ENCODE data around the gene IFITM5.
"Not testable (repeated sequence)": the region's sequence is repeated elsewhere in the genome, so short reads cannot be mapped to it uniquely, and the experiment has no call there.

The IFITM5 gene

GRCh38 chr11:293852-294661 lies 5.3 kb downstream of the IFITM5 start:
- no peak for DNase-seq

- no peak for DNase-seq
Observed at GRCh38 chr11:293271-293851, 6.0 kb downstream of the IFITM5 start.

DNA sequence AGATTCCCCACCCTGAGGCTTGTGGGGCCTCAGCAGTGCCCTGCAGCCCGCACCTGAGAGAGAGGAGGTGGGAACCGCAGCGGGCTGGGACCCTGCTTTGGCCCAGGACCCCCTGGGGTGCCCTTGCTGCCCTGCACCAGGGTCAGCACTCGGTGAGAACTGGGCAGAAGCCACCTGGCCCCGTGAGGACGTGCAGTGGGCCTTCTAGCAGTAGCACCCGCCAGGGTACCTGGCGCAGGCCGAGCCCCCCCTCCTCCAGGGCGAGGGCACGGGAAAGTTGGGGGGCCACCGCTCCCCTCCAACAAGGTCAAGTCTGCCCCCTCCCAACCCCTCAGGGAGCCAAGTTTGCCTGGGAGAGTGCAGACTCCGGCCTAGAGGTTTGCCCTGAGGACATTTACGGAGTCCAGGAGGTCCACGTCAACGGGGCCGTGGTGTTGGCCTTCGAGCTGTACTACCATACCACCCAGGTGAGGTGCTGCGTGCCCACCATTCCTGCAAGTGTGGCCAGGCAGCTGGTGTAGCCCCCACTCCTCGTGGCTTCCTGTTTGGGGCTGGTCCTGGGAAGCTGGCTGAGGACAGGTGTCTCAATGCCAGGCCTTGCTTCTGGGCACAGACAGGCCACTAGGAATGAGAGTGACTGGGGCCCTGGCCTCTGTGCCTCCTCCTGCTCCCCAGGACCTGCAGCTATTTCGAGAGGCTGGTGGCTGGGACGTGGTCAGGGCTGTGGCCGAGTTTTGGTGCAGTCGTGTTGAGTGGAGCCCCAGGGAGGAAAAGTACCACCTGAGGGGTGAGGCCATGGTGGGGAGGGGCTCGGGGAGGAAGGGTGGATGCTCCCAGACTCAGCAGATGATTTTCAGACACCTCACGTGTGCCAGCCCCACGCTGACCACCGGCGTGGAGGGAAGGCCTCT lies 6.9 kb downstream of the IFITM5 start:
- DNase-seq = no peak

DNA sequence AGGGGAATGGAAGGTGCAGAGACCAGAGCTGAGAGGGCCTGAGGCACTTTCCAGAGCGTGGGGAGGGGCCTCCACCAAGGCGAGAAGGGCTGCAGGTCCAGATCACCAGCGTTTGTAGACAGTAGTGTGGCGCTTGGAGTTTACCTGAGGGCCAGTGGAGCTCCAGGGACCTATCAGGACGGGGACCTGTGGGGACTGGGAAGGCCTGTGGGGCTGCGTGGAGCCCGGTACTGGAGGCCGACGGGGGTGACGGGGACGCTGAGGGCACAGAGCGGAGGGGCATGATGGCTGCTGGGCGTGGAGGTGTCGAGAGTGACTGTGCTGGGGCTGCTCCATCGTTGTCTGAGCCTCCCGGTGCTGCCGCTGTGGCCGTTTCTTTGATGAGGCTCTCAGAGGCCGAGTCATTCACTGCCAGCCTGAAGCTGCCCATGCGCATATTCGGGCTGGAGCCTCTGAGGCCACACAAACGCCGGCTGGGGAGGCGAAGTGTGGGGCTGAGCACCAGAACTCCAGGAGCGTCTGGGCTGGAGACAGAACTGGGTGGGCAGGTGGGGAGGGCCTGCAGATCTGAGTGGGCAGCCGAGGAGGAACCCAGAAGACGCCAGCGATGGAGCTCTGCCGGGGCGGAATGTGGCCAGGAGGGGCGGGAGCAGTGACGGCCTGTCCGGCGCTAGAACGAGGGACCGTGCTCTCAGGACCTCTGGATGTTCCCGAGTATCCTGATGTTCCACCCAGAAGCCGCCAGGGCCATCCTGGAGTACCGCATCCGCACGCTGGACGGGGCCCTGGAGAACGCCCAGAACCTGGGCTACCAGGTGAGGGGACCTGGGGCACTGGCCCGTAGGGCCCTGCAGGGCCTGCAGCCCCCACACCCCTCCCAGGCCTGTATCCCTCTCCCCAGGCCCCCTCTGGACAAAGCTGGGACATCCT lies 7.8 kb downstream of the IFITM5 start:
- DNase-seq = no peak

GRCh38 chr11:290621-291231 lies 8.6 kb downstream of the IFITM5 start:
- DNase-seq = no peak

GRCh38 chr11:289712-290620 lies 9.4 kb downstream of the IFITM5 start:
- DNase-seq = no peak

- DNase-seq = no peak
Observed at GRCh38 chr11:289398-289711, 10.0 kb downstream of the IFITM5 start.

GRCh38 chr11:288478-289397 lies 10.6 kb downstream of the IFITM5 start, which contains the start of gene PGGHG:
TSS of gene PGGHG (plus strand) at chr11:289126. CDS start at chr11:289817, 691 bp downstream.
- DNase-seq = peak in 1 of 14 donors; percentile 38

- DNase-seq = no peak
Observed at GRCh38 chr11:287821-288477, 11.4 kb downstream of the IFITM5 start.

- DNase-seq = not testable (repeated sequence)
Observed at GRCh38 chr11:286977-287820, 12.1 kb downstream of the IFITM5 start.

DNA sequence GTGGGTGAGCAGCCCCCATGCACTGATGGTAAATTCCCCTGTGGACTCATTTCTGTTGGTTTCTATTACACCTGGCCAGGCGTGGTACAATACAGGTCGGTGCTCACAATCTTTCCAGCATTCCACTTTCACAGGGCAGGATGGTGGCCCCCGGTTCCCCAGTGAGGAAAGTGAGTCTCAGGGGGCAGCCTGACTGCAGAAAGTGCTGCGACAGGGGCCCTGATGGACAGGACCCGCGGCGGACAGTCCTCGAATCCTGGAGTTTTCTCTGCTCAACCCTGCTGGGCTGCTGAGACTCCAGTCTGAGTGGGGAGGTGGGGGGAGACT lies 13.5 kb downstream of the IFITM5 start:
- no peak for DNase-seq

- no peak for DNase-seq
Observed at GRCh38 chr11:285021-285893, 14.1 kb downstream of the IFITM5 start.

- DNase-seq = no peak
Observed at GRCh38 chr11:284105-285020, 15.0 kb downstream of the IFITM5 start.

- no peak for DNase-seq
Observed at GRCh38 chr11:283405-284104, 15.8 kb downstream of the IFITM5 start.

All from C1 segment of cervical spinal cord (tissue), 14 donors.